Upper lobe of left lung (tissue), 4 donors: ENCODE measurements around the gene SLC15A4.

Experiments used
- EP300 ChIP-seq, 4 donors: sonication (generic); formaldehyde crosslinking; IDR thresholded peaks; one replicate each; pipeline ENCODE4 v1.5.1; 2017; ENCODE audit warnings: antibody characterized with exemption in 4 of 4, control low read depth in 2 of 4
- POLR2A ChIP-seq, 4 donors: fragments of 450-650 bp; IDR thresholded peaks; one replicate each; pipeline ENCODE4 v1.5.1; 2016 to 2017; ENCODE audit warnings: antibody characterized with exemption in 4 of 4, mild to moderate bottlenecking in 2 of 4
- POLR2AphosphoS5 ChIP-seq, 2 donors: sonication (generic); formaldehyde crosslinking; IDR thresholded peaks; one replicate each; pipeline ENCODE4 v1.5.1; 2017; ENCODE audit warnings: antibody characterized with exemption in 2 of 2
- TF ChIP-seq, protein P1 (sequence below), 6 experiments: fragments of 450-650 bp in 4 of 6; fragments of 200-600 bp in 2 of 6; sonication (generic) in 2 of 6; IDR thresholded peaks; one replicate each; pipeline ENCODE4 v1.5.1; 2016 to 2019; ENCODE audit warnings: antibody characterized with exemption in 6 of 6

DNA sequence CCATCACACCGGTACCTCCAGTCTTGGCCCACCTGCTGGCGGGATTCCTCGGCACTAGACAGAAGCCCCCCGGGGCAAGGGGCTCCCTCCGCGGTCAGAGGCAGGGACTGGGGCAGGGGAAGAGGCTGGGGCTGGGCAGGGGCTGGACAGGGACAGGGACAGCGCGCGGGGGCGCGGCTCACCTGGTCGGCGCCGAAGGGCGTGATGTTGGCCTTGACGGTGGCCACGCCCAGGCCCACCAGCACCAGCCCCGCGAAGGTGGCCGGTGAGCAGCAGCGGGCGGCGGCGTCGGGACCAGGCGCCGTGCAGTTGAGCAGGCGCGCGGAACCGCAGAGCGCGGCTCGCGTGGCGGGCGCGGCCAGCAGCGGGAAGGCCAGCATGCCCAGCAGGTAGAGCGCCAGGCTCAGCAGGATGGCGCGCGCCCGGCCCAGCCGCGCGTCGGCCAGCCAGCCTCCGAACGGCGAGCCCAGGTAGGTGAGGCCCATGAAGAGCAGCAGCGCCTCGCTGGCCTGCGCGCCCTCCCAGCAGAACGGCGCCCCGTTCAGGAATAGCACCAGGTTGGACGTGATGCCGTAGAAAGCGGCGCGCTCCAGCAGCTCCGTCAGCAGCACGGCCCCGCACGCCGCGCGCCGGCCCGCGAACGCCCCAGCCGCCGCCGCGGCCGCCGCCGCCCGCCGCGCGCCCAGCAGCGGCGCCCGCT lies 392 bp downstream of the SLC15A4 start:
- TF ChIP-seq, protein P1, sequence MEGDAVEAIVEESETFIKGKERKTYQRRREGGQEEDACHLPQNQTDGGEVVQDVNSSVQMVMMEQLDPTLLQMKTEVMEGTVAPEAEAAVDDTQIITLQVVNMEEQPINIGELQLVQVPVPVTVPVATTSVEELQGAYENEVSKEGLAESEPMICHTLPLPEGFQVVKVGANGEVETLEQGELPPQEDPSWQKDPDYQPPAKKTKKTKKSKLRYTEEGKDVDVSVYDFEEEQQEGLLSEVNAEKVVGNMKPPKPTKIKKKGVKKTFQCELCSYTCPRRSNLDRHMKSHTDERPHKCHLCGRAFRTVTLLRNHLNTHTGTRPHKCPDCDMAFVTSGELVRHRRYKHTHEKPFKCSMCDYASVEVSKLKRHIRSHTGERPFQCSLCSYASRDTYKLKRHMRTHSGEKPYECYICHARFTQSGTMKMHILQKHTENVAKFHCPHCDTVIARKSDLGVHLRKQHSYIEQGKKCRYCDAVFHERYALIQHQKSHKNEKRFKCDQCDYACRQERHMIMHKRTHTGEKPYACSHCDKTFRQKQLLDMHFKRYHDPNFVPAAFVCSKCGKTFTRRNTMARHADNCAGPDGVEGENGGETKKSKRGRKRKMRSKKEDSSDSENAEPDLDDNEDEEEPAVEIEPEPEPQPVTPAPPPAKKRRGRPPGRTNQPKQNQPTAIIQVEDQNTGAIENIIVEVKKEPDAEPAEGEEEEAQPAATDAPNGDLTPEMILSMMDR (IDR thresholded peaks at IDR 0.05) = peak in 1 of 6 experiments; percentile 15
- TF ChIP-seq POLR2A (IDR thresholded peaks at IDR 0.05) (no peak), EP300 (IDR thresholded peaks at IDR 0.05) (no peak), POLR2AphosphoS5 (IDR thresholded peaks at IDR 0.05) (no peak)
